H1 (cell line): ENCODE measurements around the gene RMND5B. TPM values are rescaled to one million over a fixed set of nuclear protein-coding genes. Genes with fewer than 3 reads are reported as not detected.

Experiments used
- ATF2 ChIP-seq: IDR thresholded peaks from 2 replicates; pipeline ENCODE4 v1.6.1; 2012; ENCODE audit warnings: low read length, inconsistent platforms
- CHD7 ChIP-seq: fragments of 300-600 bp; sonication (generic); IDR thresholded peaks from 2 replicates; pipeline ENCODE4 v1.7.1; 2012; ENCODE audit warnings: low read length, moderate library complexity, mild to moderate bottlenecking, inconsistent platforms; ENCODE audit not compliant: insufficient replicate concordance
- CTCF ChIP-seq, 3 experiments: IDR thresholded peaks; 1 replicate in 2 of 3; 2 replicates in 1 of 3; pipeline versions ENCODE4 v1.5.1 to v1.6.1; 2011; ENCODE audit warnings: low read length in 3 of 3, mild to moderate bottlenecking in 3 of 3, inconsistent platforms in 2 of 3, low read depth in 1 of 3, moderate library complexity in 1 of 3; ENCODE audit not compliant: insufficient read depth in 1 of 3; ENCODE audit errors: control extremely low read depth in 1 of 3
- HDAC6 ChIP-seq: IDR thresholded peaks from one replicate; pipeline ENCODE4 v1.7.1; 2012; ENCODE audit warnings: low read depth, mild to moderate bottlenecking, inconsistent platforms, low read length, moderate library complexity
- MAX ChIP-seq: IDR thresholded peaks from 2 replicates; pipeline ENCODE4 v1.6.1; 2012; ENCODE audit warnings: inconsistent platforms
- SUZ12 ChIP-seq: fragments of 200-600 bp; sonication (generic); IDR thresholded peaks from 2 replicates; pipeline ENCODE4 v1.6.1; 2012; ENCODE audit warnings: mild to moderate bottlenecking, inconsistent platforms, low read length, moderate library complexity, mixed read lengths
- YY1 ChIP-seq: IDR thresholded peaks from 2 replicates; pipeline ENCODE4 v1.6.1; 2011; ENCODE audit warnings: low read depth, mild to moderate bottlenecking, low read length
- polyA plus RNA-seq, 7 experiments: library from polyadenylated mRNA; depleted of rRNA in 3 of 7; stranded (reverse) in 5 of 7; unstranded in 2 of 7; fragments of >200 nt in 5 of 7; fragments of 200-250 nt in 2 of 7; gene quantifications; 1 replicate in 5 of 7; 2 replicates in 1 of 7; 4 replicates in 1 of 7; pipeline versions ENCODE4 v1.2.1 to v1.2.3, GENCODE V29; 2011 to 2013; ENCODE audit warnings: missing spikeins in 2 of 7, mixed read lengths in 2 of 7
- total RNA-seq: library from RNA; stranded (reverse); fragmentation: NEBNext Ultra II Directional; extraction: Animal tissue kit (Norgen Biotek cat#: 25700); gene quantifications from 2 replicates; pipeline ENCODE4 v1.2.1, GENCODE V29; 2021

RMND5B gene
- total and polyA plus RNA-seq, 2 of the 8 experiments (the other 6 are each of a cell fraction or from before 2014, with no cell fraction given): 75.9 to 90.2 TPM

- no peak for TF ChIP-seq CHD7
- TF ChIP-seq SUZ12: no peak
- TF ChIP-seq YY1: no peak
- TF ChIP-seq ATF2: no peak
- no peak for TF ChIP-seq CTCF (IDR thresholded peaks at IDR 0.05; ENCODE audit: control extremely low read depth in 1 of 3, insufficient read depth in 1 of 3, low read depth in 1 of 3, low read length in 3 of 3)
- no peak for TF ChIP-seq MAX
- no peak for TF ChIP-seq HDAC6
These were observed 62.0 kb downstream of the RMND5B start (continued) for GRCh38 chr5:178192787-178193186.
